ENCODE measurements around the gene SIGLEC12. TPM values are rescaled to one million over a fixed set of nuclear protein-coding genes. Genes with fewer than 3 reads are reported as not detected.

The SIGLEC12 gene
- total RNA-seq, 4 donors from 2014 or later = not detected

DNA sequence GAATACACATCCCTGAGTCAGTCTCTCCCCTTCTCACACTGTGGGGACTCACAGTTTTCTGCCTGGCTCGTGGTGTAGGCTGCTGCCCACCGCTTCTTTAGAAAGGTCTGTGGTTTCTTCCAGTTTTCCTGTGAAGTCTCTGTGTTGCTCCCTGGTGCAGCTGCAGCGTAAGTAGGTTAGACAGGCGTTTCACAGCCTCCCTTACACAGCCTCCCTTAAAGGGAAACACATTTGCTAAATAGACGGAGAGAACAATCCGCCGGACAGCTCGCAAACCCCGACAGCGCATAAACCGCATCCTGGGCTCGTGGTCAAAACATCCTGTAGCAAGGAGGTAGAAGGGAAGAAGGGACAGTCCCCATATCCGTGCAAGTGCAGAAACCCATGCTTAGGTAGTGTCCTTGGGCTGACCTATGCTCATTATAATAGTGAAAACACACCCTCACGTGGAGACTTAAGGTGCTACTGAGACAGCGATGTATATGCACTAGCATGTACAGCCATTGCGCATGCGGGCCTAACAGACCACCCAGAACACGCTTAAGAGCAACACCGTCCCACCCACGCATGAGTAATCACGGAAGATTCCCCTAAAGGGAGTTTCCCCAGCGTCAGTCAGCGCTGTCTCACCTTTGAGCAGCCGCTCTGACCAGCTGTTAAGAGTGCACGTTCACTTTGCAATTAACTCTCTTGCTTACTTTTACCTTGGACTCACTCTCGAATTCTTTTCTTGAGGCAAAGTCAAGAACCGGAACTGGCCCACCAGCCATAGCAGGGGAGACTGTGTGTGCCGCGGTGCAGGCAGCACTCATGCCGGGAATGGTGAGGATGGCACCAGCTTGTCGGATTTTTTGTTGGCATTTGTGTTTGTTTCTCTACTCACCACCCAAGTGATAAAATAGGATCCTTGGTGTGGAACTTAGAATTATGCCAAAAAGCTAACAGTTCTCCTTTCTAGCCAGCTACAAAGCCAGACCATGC is 59.9 kb downstream of the SIGLEC12 start:
- peaks cover 0 to 6% (median 2%) of the 10 kb centered on the region in 3 donors for H3K27me3 ChIP-seq
- no peak overlapping the region for H3K4me3 ChIP-seq
- in situ Hi-C loops (cut with MboI; ENCODE audit: low sequenced_read_pairs in 4 of 4) (no loop called here), intact Hi-C loops (cut with DNase I; ENCODE audit: low total_unique reads) (no loop called here)
- no peaks in the 10 kb centered on the region for H3K4me1 ChIP-seq
- TF ChIP-seq, protein P1, sequence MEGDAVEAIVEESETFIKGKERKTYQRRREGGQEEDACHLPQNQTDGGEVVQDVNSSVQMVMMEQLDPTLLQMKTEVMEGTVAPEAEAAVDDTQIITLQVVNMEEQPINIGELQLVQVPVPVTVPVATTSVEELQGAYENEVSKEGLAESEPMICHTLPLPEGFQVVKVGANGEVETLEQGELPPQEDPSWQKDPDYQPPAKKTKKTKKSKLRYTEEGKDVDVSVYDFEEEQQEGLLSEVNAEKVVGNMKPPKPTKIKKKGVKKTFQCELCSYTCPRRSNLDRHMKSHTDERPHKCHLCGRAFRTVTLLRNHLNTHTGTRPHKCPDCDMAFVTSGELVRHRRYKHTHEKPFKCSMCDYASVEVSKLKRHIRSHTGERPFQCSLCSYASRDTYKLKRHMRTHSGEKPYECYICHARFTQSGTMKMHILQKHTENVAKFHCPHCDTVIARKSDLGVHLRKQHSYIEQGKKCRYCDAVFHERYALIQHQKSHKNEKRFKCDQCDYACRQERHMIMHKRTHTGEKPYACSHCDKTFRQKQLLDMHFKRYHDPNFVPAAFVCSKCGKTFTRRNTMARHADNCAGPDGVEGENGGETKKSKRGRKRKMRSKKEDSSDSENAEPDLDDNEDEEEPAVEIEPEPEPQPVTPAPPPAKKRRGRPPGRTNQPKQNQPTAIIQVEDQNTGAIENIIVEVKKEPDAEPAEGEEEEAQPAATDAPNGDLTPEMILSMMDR (IDR thresholded peaks at IDR 0.05 in 4 of 5, conservative IDR thresholded peaks at IDR 0.05 in 1 of 5) = no peak
- TF ChIP-seq POLR2A (IDR thresholded peaks at IDR 0.05) = no peak
- no peak for ATAC-seq
- no peaks in the 10 kb centered on the region for H3K9me3 ChIP-seq
- no peaks in the 10 kb centered on the region for H3K36me3 ChIP-seq
- H3K27ac ChIP-seq = no peak overlapping the region
- no peak for DNase-seq

Other genes with a start within 250 kb of the SIGLEC12 start
- gene IGLON5, start 190.2 kb downstream of the SIGLEC12 start, total RNA-seq = not detected
- gene VSIG10L, start 159.7 kb downstream of the SIGLEC12 start, total RNA-seq = under 1 TPM; 0.20 to 0.75 (median 0.34) TPM
- 100 to 1,000 TPM; 118 to 164 (median 141) TPM for gene ETFB, start 135.4 kb downstream of the SIGLEC12 start, total RNA-seq
- not detected for gene CLDND2, start 132.8 kb downstream of the SIGLEC12 start, total RNA-seq
- 1 to 10 TPM in 1 of 4 donors, under 1 TPM in 1, not detected in 2; 0.73 to 1.2 TPM for gene NKG7, start 129.1 kb downstream of the SIGLEC12 start, total RNA-seq
- not detected for gene LIM2, start 113.8 kb downstream of the SIGLEC12 start, total RNA-seq
- gene C19orf84, start 111.2 kb downstream of the SIGLEC12 start, total RNA-seq = not detected
- gene SIGLEC10, start 84.2 kb downstream of the SIGLEC12 start, total RNA-seq = 1 to 10 TPM in 1 of 4 donors, under 1 TPM in 2, not detected in 1; 0.87 to 1.3 (median 0.98) TPM
- under 1 TPM in 1 of 4 donors, not detected in 3; 0.13 TPM for gene SIGLEC8, start 43.3 kb downstream of the SIGLEC12 start, total RNA-seq
- not detected for gene CEACAM18, start 23.3 kb downstream of the SIGLEC12 start, total RNA-seq
- under 1 TPM in 2 of 4 donors, not detected in 2; 0.18 to 0.46 TPM for gene SIGLEC6, start 29.9 kb upstream of the SIGLEC12 start, total RNA-seq
- 1 to 10 TPM; 2.1 to 5.0 (median 2.6) TPM for gene ZNF175, start 69.5 kb upstream of the SIGLEC12 start, total RNA-seq
- 1 to 10 TPM in 1 of 4 donors, under 1 TPM in 1, not detected in 2; 0.18 to 1.0 TPM for gene SIGLEC5, start 128.6 kb upstream of the SIGLEC12 start, total RNA-seq
- gene SIGLEC14, start 145.0 kb upstream of the SIGLEC12 start, total RNA-seq = 1 to 10 TPM in 1 of 4 donors, under 1 TPM in 2, not detected in 1; 0.83 to 2.2 (median 0.98) TPM
- gene SPACA6, start 191.5 kb upstream of the SIGLEC12 start, total RNA-seq = under 1 TPM in 3 of 4 donors, not detected in 1; 0.64 to 0.94 (median 0.71) TPM
- gene HAS1, start 222.2 kb upstream of the SIGLEC12 start, total RNA-seq = under 1 TPM in 1 of 4 donors, not detected in 3; 0.18 TPM

Measured in gastrocnemius medialis (tissue), 4 donors.